HG02642 (cell line): Measurements from ENCODE around the gene SPATA9.
"Not testable (repeated sequence)": the region's sequence is repeated elsewhere in the genome, so short reads cannot be mapped to it uniquely, and the experiment has no call there.

Experiments
- ATAC-seq: cut with Tn5 transposase; IDR thresholded peaks from one replicate; pipeline ENCODE4 v1.9.1; 2021; ENCODE audit warnings: mild to moderate bottlenecking; ENCODE audit not compliant: unreplicated experiment, poor library complexity

SPATA9 gene

GRCh38 chr5:95718203-95718602 lies 35.4 kb upstream of the SPATA9 start:
- ATAC-seq: peak; percentile 87

GRCh38 chr5:95717439-95717838 lies 34.6 kb upstream of the SPATA9 start:
- ATAC-seq: no peak

GRCh38 chr5:95715799-95716461 lies 33.1 kb upstream of the SPATA9 start:
- no peak for ATAC-seq

- ATAC-seq: no peak
Measured at GRCh38 chr5:95713960-95714710, 31.3 kb upstream of the SPATA9 start.

GRCh38 chr5:95713246-95713645 lies 30.5 kb upstream of the SPATA9 start:
- ATAC-seq: not testable (repeated sequence)

GRCh38 chr5:95712347-95712958 lies 29.7 kb upstream of the SPATA9 start:
- ATAC-seq: no peak

GRCh38 chr5:95711501-95712346 lies 28.9 kb upstream of the SPATA9 start:
- no peak for ATAC-seq

- not testable (repeated sequence) for ATAC-seq
Measured at GRCh38 chr5:95710651-95711500, 28.1 kb upstream of the SPATA9 start.

- ATAC-seq: no peak
Measured at GRCh38 chr5:95709967-95710650, 27.3 kb upstream of the SPATA9 start.

- no peak for ATAC-seq
Measured at GRCh38 chr5:95708876-95709275, 26.1 kb upstream of the SPATA9 start.

GRCh38 chr5:95707534-95708188 lies 24.9 kb upstream of the SPATA9 start:
- ATAC-seq: not testable (repeated sequence)

GRCh38 chr5:95707055-95707454 lies 24.3 kb upstream of the SPATA9 start:
- no peak for ATAC-seq

GRCh38 chr5:95706196-95706595 lies 23.4 kb upstream of the SPATA9 start:
- ATAC-seq: not testable (repeated sequence)

- ATAC-seq: no peak
Measured at GRCh38 chr5:95704150-95704549, 21.4 kb upstream of the SPATA9 start.

- ATAC-seq: no peak
Measured at GRCh38 chr5:95701074-95701473, 18.3 kb upstream of the SPATA9 start.

- no peak for ATAC-seq
Measured at GRCh38 chr5:95699337-95699736, 16.5 kb upstream of the SPATA9 start.

- ATAC-seq: no peak
Measured at GRCh38 chr5:95697781-95698681, 15.2 kb upstream of the SPATA9 start.

- no peak for ATAC-seq
Measured at GRCh38 chr5:95690333-95690732, 7.5 kb upstream of the SPATA9 start.
